Measurements from ENCODE around the gene PAX5. TPM values are rescaled to one million over a fixed set of nuclear protein-coding genes. Genes with fewer than 3 reads are reported as not detected.

PAX5 gene
- polyA plus RNA-seq, 3 donors: 0.03 to 0.15 TPM; not detected in 1

DNA sequence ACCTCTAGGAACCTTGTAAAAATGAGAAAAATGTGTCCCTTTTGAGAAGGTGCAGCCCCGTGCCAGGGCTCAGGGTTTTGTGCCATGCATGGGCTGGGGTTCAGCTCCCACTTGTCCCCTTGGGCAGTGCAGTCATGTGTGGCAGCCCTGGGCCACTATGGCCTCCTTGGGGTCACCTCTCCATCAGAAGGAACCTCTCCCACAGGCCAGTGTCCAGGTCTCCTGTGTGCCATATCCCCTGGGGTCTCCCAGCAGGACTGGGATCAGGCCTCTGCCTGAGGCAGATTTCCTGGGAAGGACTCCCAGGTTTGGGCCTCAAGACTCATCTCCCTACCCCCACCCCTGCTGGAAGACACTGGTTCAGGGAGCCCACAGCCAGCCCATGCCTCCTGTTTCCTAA lies 189.1 kb downstream of the PAX5 start:
- Histone ChIP-seq H3K4me1 (ENCODE audit: control insufficient read depth in 1 of 2, insufficient read depth in 2 of 2, low read length in 2 of 2) (no peaks in the 10 kb centered on the region), H3K4me3 (replicated peaks in 1 of 3; ENCODE audit: low read depth in 2 of 3, low read length in 3 of 3) (no peak overlapping the region), H3K9me3 (replicated peaks in 1 of 2; ENCODE audit: control insufficient read depth in 1 of 2, insufficient read depth in 1 of 2, low read length in 2 of 2) (no peaks in the 10 kb centered on the region), H3K9ac (ENCODE audit: insufficient read depth, low read length, poor library complexity, severe bottlenecking) (no peak overlapping the region), H4K20me1 (ENCODE audit: insufficient read depth, low read length) (no peaks in the 10 kb centered on the region), H3K79me2 (ENCODE audit: insufficient read depth, low read length) (no peaks in the 10 kb centered on the region), H3K27me3 (ENCODE audit: control insufficient read depth in 2 of 2, insufficient read depth in 2 of 2, low read length in 2 of 2) (no peaks in the 10 kb centered on the region), H3K4me2 (replicated peaks; ENCODE audit: extremely low read depth, low read length, poor library complexity, severe bottlenecking) (no peak overlapping the region), H3K36me3 (replicated peaks in 1 of 2; ENCODE audit: control insufficient read depth in 1 of 2, insufficient read depth in 2 of 2, low read length in 2 of 2) (no peaks in the 10 kb centered on the region), H3K27ac (ENCODE audit: low read depth in 1 of 2, low read length in 2 of 2) (no peak overlapping the region), H2AFZ (ENCODE audit: insufficient read depth, low read depth, low read length, poor library complexity, severe bottlenecking) (no peak overlapping the region)
- H3K27me3 Mint-ChIP-seq (ENCODE audit: low read depth in 3 of 3): peaks cover 1 to 3% (median 3%) of the 10 kb centered on the region in 3 donors
- peaks cover 0 to 2% (median 0%) of the 10 kb centered on the region in 7 donors for H3K9me3 Mint-ChIP-seq
- intact Hi-C loops (cut with micrococcal nuclease): no loop called here
- no peaks in the 10 kb centered on the region for H3K36me3 Mint-ChIP-seq
- whole genome bisulfite sequencing (ENCODE audit: insufficient coverage): no CpG with 5 or more reads among the region's 1 CpG
- no peak overlapping the region for H3K27ac Mint-ChIP-seq
- no peak overlapping the region for H3K4me3 Mint-ChIP-seq
- no peaks in the 10 kb centered on the region for H3K4me1 Mint-ChIP-seq
- DNase-seq: no peak
- TF ChIP-seq, protein P1, sequence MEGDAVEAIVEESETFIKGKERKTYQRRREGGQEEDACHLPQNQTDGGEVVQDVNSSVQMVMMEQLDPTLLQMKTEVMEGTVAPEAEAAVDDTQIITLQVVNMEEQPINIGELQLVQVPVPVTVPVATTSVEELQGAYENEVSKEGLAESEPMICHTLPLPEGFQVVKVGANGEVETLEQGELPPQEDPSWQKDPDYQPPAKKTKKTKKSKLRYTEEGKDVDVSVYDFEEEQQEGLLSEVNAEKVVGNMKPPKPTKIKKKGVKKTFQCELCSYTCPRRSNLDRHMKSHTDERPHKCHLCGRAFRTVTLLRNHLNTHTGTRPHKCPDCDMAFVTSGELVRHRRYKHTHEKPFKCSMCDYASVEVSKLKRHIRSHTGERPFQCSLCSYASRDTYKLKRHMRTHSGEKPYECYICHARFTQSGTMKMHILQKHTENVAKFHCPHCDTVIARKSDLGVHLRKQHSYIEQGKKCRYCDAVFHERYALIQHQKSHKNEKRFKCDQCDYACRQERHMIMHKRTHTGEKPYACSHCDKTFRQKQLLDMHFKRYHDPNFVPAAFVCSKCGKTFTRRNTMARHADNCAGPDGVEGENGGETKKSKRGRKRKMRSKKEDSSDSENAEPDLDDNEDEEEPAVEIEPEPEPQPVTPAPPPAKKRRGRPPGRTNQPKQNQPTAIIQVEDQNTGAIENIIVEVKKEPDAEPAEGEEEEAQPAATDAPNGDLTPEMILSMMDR (IDR thresholded peaks at IDR 0.05): no peak

DNA sequence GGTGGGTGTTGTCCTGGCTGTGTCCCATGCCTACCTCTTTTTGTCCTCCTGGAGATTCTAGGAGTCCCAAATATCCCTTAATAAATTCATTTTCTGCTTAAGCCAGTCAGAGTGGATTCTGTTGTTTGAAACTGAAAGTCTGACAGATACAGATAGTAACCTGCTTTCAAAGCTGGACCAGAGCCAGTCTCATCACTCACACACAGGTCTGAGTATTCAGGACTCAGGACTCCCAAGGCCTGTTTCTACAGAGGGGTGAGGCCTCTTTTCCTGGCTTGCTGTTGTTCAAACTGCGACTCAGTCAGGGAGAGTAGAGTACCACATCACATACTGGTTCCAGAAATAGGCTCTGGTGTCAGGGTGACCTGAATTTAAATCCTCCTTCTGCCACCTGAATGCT lies 190.1 kb downstream of the PAX5 start:
- Mint-ChIP-seq H3K9me3 (peaks cover 0 to 2% (median 0%) of the 10 kb centered on the region in 7 donors), H3K27ac (no peak overlapping the region), H3K4me1 (no peaks in the 10 kb centered on the region), H3K4me3 (no peak overlapping the region), H3K36me3 (no peaks in the 10 kb centered on the region), H3K27me3 (ENCODE audit: low read depth in 3 of 3) (peaks cover 1 to 3% (median 3%) of the 10 kb centered on the region in 3 donors)
- intact Hi-C loops (cut with micrococcal nuclease): no loop called here
- H3K4me2 ChIP-seq (replicated peaks; ENCODE audit: extremely low read depth, low read length, poor library complexity, severe bottlenecking): no peak overlapping the region
- no CpG with 5 or more reads among the region's 1 CpG for WGBS (ENCODE audit: insufficient coverage)
- H2AFZ ChIP-seq (ENCODE audit: insufficient read depth, low read depth, low read length, poor library complexity, severe bottlenecking): no peak overlapping the region
- H3K4me3 ChIP-seq (replicated peaks in 1 of 3; ENCODE audit: low read depth in 2 of 3, low read length in 3 of 3): no peak overlapping the region
- H3K36me3 ChIP-seq (replicated peaks in 1 of 2; ENCODE audit: control insufficient read depth in 1 of 2, insufficient read depth in 2 of 2, low read length in 2 of 2): no peaks in the 10 kb centered on the region
- no peaks in the 10 kb centered on the region for H3K79me2 ChIP-seq (ENCODE audit: insufficient read depth, low read length)
- DNase-seq: no peak
- no peaks in the 10 kb centered on the region for H3K9me3 ChIP-seq (replicated peaks in 1 of 2; ENCODE audit: control insufficient read depth in 1 of 2, insufficient read depth in 1 of 2, low read length in 2 of 2)
- no peaks in the 10 kb centered on the region for H4K20me1 ChIP-seq (ENCODE audit: insufficient read depth, low read length)
- H3K9ac ChIP-seq (ENCODE audit: insufficient read depth, low read length, poor library complexity, severe bottlenecking): no peak overlapping the region
- no peak overlapping the region for H3K27ac ChIP-seq (ENCODE audit: low read depth in 1 of 2, low read length in 2 of 2)
- no peaks in the 10 kb centered on the region for H3K4me1 ChIP-seq (ENCODE audit: control insufficient read depth in 1 of 2, insufficient read depth in 2 of 2, low read length in 2 of 2)
- no peaks in the 10 kb centered on the region for H3K27me3 ChIP-seq (ENCODE audit: control insufficient read depth in 2 of 2, insufficient read depth in 2 of 2, low read length in 2 of 2)
- TF ChIP-seq, protein P1 (IDR thresholded peaks at IDR 0.05): no peak
